Measurements from ENCODE around the gene SIRT4.

The SIRT4 gene

GRCh38 chr12:120343039-120343537 lies 41.0 kb downstream of the SIRT4 start:
- DNase-seq (ENCODE audit: extremely low spot score): no peak
- POLR2A ChIA-PET: no interaction called here
- CTCF ChIA-PET: no interaction called here
- no peak for TF ChIP-seq HDGF (IDR thresholded peaks at IDR 0.05; ENCODE audit: borderline replicate concordance)
- TF ChIP-seq, protein P1, sequence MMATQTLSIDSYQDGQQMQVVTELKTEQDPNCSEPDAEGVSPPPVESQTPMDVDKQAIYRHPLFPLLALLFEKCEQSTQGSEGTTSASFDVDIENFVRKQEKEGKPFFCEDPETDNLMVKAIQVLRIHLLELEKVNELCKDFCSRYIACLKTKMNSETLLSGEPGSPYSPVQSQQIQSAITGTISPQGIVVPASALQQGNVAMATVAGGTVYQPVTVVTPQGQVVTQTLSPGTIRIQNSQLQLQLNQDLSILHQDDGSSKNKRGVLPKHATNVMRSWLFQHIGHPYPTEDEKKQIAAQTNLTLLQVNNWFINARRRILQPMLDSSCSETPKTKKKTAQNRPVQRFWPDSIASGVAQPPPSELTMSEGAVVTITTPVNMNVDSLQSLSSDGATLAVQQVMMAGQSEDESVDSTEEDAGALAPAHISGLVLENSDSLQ (IDR thresholded peaks at IDR 0.05): no peak
- no peak for TF ChIP-seq BHLHE40 (IDR thresholded peaks at IDR 0.05; ENCODE audit: borderline replicate concordance)
- TF ChIP-seq TARDBP (IDR thresholded peaks at IDR 0.05): no peak
- no peak for TF ChIP-seq FOXM1 (IDR thresholded peaks at IDR 0.05; ENCODE audit: borderline replicate concordance)
- no peak for TF ChIP-seq NFRKB (IDR thresholded peaks at IDR 0.05)
- no peak for TF ChIP-seq L3MBTL2 (conservative IDR thresholded peaks at IDR 0.05)
- no peak for TF ChIP-seq SUZ12 (IDR thresholded peaks at IDR 0.05)
- no peak for TF ChIP-seq ZNF384 (IDR thresholded peaks at IDR 0.05)
- TF ChIP-seq ARNT (IDR thresholded peaks at IDR 0.05): no peak
- TF ChIP-seq SP1 (IDR thresholded peaks at IDR 0.05): no peak
- no peak for TF ChIP-seq FOXA1 (IDR thresholded peaks at IDR 0.05)
- TF ChIP-seq ELF4 (IDR thresholded peaks at IDR 0.05): no peak
- no peak for TF ChIP-seq CTBP1 (IDR thresholded peaks at IDR 0.05; ENCODE audit: borderline replicate concordance)
- TF ChIP-seq LEF1 (IDR thresholded peaks at IDR 0.05; ENCODE audit: borderline replicate concordance): no peak
- TF ChIP-seq FOXK2 (IDR thresholded peaks at IDR 0.05): no peak

- CTCF ChIA-PET: no interaction called here
- no peak for DNase-seq (ENCODE audit: extremely low spot score)
- TF ChIP-seq SUZ12 (IDR thresholded peaks at IDR 0.05) (no peak), BHLHE40 (IDR thresholded peaks at IDR 0.05; ENCODE audit: borderline replicate concordance) (no peak), LEF1 (IDR thresholded peaks at IDR 0.05; ENCODE audit: borderline replicate concordance) (no peak), TARDBP (IDR thresholded peaks at IDR 0.05) (no peak), CTBP1 (IDR thresholded peaks at IDR 0.05; ENCODE audit: borderline replicate concordance) (no peak), FOXA1 (IDR thresholded peaks at IDR 0.05) (no peak), ARNT (IDR thresholded peaks at IDR 0.05) (no peak), SP1 (IDR thresholded peaks at IDR 0.05) (no peak), NFRKB (IDR thresholded peaks at IDR 0.05) (no peak), FOXM1 (IDR thresholded peaks at IDR 0.05; ENCODE audit: borderline replicate concordance) (no peak)
- TF ChIP-seq, protein P1 (IDR thresholded peaks at IDR 0.05): no peak
- POLR2A ChIA-PET: no interaction called here
Observed at GRCh38 chr12:120343692-120344091, 41.6 kb downstream of the SIRT4 start.

DNA sequence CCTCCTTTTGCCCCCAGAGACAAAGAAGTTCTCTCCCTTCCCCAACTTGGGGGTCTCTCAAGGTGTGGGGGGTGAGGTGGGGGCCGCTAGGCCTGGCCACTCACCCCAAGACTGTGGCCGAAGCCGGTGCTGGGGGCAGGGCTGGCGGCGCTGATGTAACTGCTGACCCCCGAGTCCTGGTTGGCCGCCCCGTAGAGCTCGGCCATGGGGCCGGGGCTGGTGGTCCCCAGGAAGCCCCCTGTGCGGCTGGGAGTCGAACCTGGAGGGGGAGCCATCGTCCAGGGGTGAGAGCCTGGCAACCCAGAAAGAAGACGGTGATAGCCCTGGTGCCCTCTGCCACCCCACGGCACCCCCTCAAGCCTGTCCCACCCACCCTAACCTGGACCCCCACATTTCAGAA lies 43.9 kb downstream of the SIRT4 start:
- TF ChIP-seq L3MBTL2 (conservative IDR thresholded peaks at IDR 0.05): no peak
- TF ChIP-seq, protein P1 (IDR thresholded peaks at IDR 0.05): no peak
- no peak for TF ChIP-seq CTBP1 (IDR thresholded peaks at IDR 0.05; ENCODE audit: borderline replicate concordance)
- no peak for TF ChIP-seq ELF4 (IDR thresholded peaks at IDR 0.05)
- TF ChIP-seq FOXA1 (IDR thresholded peaks at IDR 0.05): no peak
- TF ChIP-seq NFRKB (IDR thresholded peaks at IDR 0.05): no peak
- TF ChIP-seq LEF1 (IDR thresholded peaks at IDR 0.05; ENCODE audit: borderline replicate concordance): no peak
- TF ChIP-seq TARDBP (IDR thresholded peaks at IDR 0.05): no peak
- TF ChIP-seq ARNT (IDR thresholded peaks at IDR 0.05): no peak
- ChIA-PET CTCF (no interaction called here), POLR2A (no interaction called here)
- DNase-seq (ENCODE audit: extremely low spot score): no peak

- no peak for DNase-seq (ENCODE audit: extremely low spot score)
- POLR2A ChIA-PET: no interaction called here
- TF ChIP-seq FOXA1 (IDR thresholded peaks at IDR 0.05) (no peak), HDGF (IDR thresholded peaks at IDR 0.05; ENCODE audit: borderline replicate concordance) (no peak), BHLHE40 (IDR thresholded peaks at IDR 0.05; ENCODE audit: borderline replicate concordance) (no peak), ARNT (IDR thresholded peaks at IDR 0.05) (no peak), FOXK2 (IDR thresholded peaks at IDR 0.05) (no peak), NFRKB (IDR thresholded peaks at IDR 0.05) (no peak)
- CTCF ChIA-PET: interaction anchor here (1.1 kb wide), 1 partner anchor 11 kb away, joined by 3 read pairs; no protein-coding TSS in a partner anchor
Observed at GRCh38 chr12:120346681-120347080, 44.6 kb downstream of the SIRT4 start.

- no peak for DNase-seq (ENCODE audit: extremely low spot score)
- ChIA-PET POLR2A (no interaction called here), CTCF (interaction anchor here (0.6 to 1.1 kb wide), 2 partner anchors 12 to 217 kb away, joined by 3 read pairs; no protein-coding TSS in a partner anchor)
- TF ChIP-seq FOXK2 (IDR thresholded peaks at IDR 0.05): no peak
- no peak for TF ChIP-seq NFRKB (IDR thresholded peaks at IDR 0.05)
- no peak for TF ChIP-seq FOXM1 (IDR thresholded peaks at IDR 0.05; ENCODE audit: borderline replicate concordance)
- TF ChIP-seq, protein P1 (IDR thresholded peaks at IDR 0.05): no peak
- TF ChIP-seq BHLHE40 (IDR thresholded peaks at IDR 0.05; ENCODE audit: borderline replicate concordance): no peak
- no peak for TF ChIP-seq ARNT (IDR thresholded peaks at IDR 0.05)
- TF ChIP-seq CTBP1 (IDR thresholded peaks at IDR 0.05; ENCODE audit: borderline replicate concordance): no peak
- no peak for TF ChIP-seq SP1 (IDR thresholded peaks at IDR 0.05)
- TF ChIP-seq L3MBTL2 (conservative IDR thresholded peaks at IDR 0.05): no peak
- TF ChIP-seq TARDBP (IDR thresholded peaks at IDR 0.05): no peak
- no peak for TF ChIP-seq ZNF384 (IDR thresholded peaks at IDR 0.05)
- no peak for TF ChIP-seq ELF4 (IDR thresholded peaks at IDR 0.05)
- TF ChIP-seq LEF1 (IDR thresholded peaks at IDR 0.05; ENCODE audit: borderline replicate concordance): no peak
- TF ChIP-seq HDGF (IDR thresholded peaks at IDR 0.05; ENCODE audit: borderline replicate concordance): no peak
- no peak for TF ChIP-seq FOXA1 (IDR thresholded peaks at IDR 0.05)
- TF ChIP-seq SUZ12 (IDR thresholded peaks at IDR 0.05): no peak
Observed at GRCh38 chr12:120347766-120348165, 45.6 kb downstream of the SIRT4 start.

All from HEK293T (cell line).